Upper lobe of left lung (tissue), 4 donors: ENCODE data around the gene DUSP16.

Experiments used
- CTCF ChIP-seq, 6 experiments: fragments of 450-650 bp in 4 of 6; fragments of 200-600 bp in 2 of 6; sonication (generic) in 2 of 6; IDR thresholded peaks; one replicate each; pipeline ENCODE4 v1.5.1; 2016 to 2019; ENCODE audit warnings: antibody characterized with exemption in 6 of 6
- EP300 ChIP-seq, 4 donors: sonication (generic); formaldehyde crosslinking; IDR thresholded peaks; one replicate each; pipeline ENCODE4 v1.5.1; 2017; ENCODE audit warnings: antibody characterized with exemption in 4 of 4, control low read depth in 2 of 4
- POLR2AphosphoS5 ChIP-seq, 2 donors: sonication (generic); formaldehyde crosslinking; IDR thresholded peaks; one replicate each; pipeline ENCODE4 v1.5.1; 2017; ENCODE audit warnings: antibody characterized with exemption in 2 of 2

GRCh38 chr12:12582193-12582881 lies 19.7 kb upstream of the DUSP16 start:
- TF ChIP-seq CTCF (IDR thresholded peaks at IDR 0.05) (no peak), POLR2AphosphoS5 (IDR thresholded peaks at IDR 0.05) (no peak), EP300 (IDR thresholded peaks at IDR 0.05) (no peak)
